Measurements from ENCODE around the gene NR1H4. TPM values are rescaled to one million over a fixed set of nuclear protein-coding genes. Genes with fewer than 3 reads are reported as not detected.
"Not testable (repeated sequence)": the region's sequence is repeated elsewhere in the genome, so short reads cannot be mapped to it uniquely, and the experiment has no call there.

Gene NR1H4
- total RNA-seq, 2 donors from 2014 or later: not detected

DNA sequence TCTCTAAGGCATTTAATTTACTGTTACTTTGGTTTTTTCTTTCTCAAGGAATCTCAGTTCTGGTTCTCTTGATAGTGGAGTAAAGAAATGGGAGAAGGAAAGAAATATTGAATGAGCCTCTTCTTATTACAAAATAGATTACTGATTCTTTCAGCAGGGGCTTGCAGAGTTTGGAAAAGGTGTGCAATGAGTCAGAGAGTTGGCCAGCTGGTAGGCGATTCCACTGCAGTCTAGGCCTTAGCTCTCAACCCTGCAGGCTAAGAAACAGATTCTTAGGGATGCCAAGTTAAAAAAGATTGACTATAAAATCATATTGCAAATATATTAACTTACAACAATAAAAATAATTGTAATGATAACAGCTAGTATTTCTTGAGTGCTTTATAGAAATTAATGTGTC, 25.8 kb downstream of the NR1H4 start:
- DNase-seq (ENCODE audit: low spot score): no peak
- no peak overlapping the region for H3K27ac ChIP-seq
- no peak overlapping the region for H3K4me3 ChIP-seq
- no peaks in the 10 kb centered on the region for H3K27me3 ChIP-seq (replicated peaks; ENCODE audit: insufficient read depth)
- intact Hi-C loops (cut with DNase I): no loop called here
- H3K4me1 ChIP-seq (replicated peaks): no peaks in the 10 kb centered on the region
- H3K9me3 ChIP-seq: no peaks in the 10 kb centered on the region
- H3K36me3 ChIP-seq: no peaks in the 10 kb centered on the region
- 56% methylated on average over 1 of the region's 1 CpG for WGBS
- TF ChIP-seq POLR2AphosphoS5 (IDR thresholded peaks at IDR 0.05) (no peak), POLR2A (IDR thresholded peaks at IDR 0.05) (no peak)
- TF ChIP-seq, protein P1, sequence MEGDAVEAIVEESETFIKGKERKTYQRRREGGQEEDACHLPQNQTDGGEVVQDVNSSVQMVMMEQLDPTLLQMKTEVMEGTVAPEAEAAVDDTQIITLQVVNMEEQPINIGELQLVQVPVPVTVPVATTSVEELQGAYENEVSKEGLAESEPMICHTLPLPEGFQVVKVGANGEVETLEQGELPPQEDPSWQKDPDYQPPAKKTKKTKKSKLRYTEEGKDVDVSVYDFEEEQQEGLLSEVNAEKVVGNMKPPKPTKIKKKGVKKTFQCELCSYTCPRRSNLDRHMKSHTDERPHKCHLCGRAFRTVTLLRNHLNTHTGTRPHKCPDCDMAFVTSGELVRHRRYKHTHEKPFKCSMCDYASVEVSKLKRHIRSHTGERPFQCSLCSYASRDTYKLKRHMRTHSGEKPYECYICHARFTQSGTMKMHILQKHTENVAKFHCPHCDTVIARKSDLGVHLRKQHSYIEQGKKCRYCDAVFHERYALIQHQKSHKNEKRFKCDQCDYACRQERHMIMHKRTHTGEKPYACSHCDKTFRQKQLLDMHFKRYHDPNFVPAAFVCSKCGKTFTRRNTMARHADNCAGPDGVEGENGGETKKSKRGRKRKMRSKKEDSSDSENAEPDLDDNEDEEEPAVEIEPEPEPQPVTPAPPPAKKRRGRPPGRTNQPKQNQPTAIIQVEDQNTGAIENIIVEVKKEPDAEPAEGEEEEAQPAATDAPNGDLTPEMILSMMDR (IDR thresholded peaks at IDR 0.05): no peak

DNA sequence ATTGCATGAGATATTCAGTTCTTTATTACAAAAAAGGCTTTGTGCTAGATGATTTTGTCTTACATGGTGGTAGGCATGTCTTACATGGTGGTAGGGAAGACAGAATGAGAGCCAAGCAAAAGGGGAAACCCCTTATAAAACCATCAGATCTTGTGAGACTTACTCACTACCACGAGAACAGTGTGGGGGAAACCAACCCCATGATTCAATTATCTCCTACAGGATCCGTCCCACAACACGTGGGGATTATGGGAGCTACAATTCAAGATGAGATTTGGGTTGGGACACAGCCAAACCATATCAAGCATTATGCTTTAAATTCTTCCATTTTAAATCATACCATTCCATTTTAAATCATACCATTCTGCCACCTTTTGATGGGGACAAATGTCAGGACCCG, 29.1 kb downstream of the NR1H4 start:
- intact Hi-C loops (cut with DNase I); H3K36me3 ChIP-seq; H3K4me3 ChIP-seq; H3K27ac ChIP-seq; H3K27me3 ChIP-seq (replicated peaks; ENCODE audit: insufficient read depth); H3K4me1 ChIP-seq (replicated peaks); H3K9me3 ChIP-seq; DNase-seq (ENCODE audit: low spot score): not testable (repeated sequence)
- 65% methylated on average over 4 of the region's 4 CpGs for WGBS

DNA sequence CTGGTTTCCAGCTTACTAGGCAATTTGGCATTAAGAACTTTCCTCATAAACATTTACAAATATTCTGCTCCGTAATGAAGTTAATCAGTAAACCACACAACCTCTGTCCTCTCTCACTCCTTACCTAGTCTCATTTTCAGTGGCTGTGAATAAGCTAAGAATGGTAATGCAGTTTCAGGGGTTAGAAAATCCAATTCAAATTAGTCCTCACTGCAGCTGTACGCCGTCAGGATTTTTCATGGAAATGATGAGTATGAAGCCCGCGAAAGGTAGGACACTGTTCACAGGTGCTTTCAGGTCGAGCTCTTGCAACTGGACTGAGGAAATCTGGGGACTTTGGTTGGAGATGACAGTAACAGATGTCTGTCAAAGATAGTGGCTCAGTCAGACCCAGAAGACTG, 29.6 kb downstream of the NR1H4 start:
- no peak for DNase-seq (ENCODE audit: low spot score)
- no peak overlapping the region for H3K27ac ChIP-seq
- no peak overlapping the region for H3K4me3 ChIP-seq
- 70% methylated on average over 6 of the region's 6 CpGs for WGBS
- intact Hi-C loops (cut with DNase I): no loop called here
- no peaks in the 10 kb centered on the region for H3K27me3 ChIP-seq (replicated peaks; ENCODE audit: insufficient read depth)
- H3K9me3 ChIP-seq: no peaks in the 10 kb centered on the region
- TF ChIP-seq, protein P1 (IDR thresholded peaks at IDR 0.05): no peak
- no peak for TF ChIP-seq POLR2AphosphoS5 (IDR thresholded peaks at IDR 0.05)
- TF ChIP-seq POLR2A (IDR thresholded peaks at IDR 0.05): no peak
- no peaks in the 10 kb centered on the region for H3K4me1 ChIP-seq (replicated peaks)
- no peaks in the 10 kb centered on the region for H3K36me3 ChIP-seq

DNA sequence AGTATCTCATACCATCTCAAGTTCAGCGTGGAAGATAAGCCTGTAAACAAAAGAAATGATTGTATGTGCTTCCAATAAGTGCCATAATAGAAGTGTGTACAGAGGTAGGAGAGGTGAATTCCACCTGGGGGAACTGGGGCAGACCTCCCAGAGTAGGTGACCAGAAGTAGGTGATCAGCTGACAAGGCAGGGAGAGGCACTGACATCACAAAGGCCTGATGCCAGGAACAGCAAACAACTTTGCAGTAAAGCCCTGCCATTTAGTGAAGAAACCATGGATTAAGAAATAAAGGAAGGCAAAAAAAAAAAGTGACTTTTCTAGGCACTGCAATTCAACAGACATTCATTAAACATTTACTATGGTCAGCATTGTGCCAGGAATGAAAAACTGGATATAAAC, 31.1 kb downstream of the NR1H4 start:
- TF ChIP-seq, protein P1 (IDR thresholded peaks at IDR 0.05): no peak
- DNase-seq (ENCODE audit: low spot score): no peak
- Histone ChIP-seq H3K27me3 (replicated peaks; ENCODE audit: insufficient read depth) (no peaks in the 10 kb centered on the region), H3K9me3 (no peaks in the 10 kb centered on the region), H3K36me3 (no peaks in the 10 kb centered on the region), H3K4me1 (replicated peaks) (no peaks in the 10 kb centered on the region), H3K27ac (no peak overlapping the region), H3K4me3 (no peak overlapping the region)
- intact Hi-C loops (cut with DNase I): no loop called here
- WGBS: 33% methylated on average over 1 of the region's 1 CpG

DNA sequence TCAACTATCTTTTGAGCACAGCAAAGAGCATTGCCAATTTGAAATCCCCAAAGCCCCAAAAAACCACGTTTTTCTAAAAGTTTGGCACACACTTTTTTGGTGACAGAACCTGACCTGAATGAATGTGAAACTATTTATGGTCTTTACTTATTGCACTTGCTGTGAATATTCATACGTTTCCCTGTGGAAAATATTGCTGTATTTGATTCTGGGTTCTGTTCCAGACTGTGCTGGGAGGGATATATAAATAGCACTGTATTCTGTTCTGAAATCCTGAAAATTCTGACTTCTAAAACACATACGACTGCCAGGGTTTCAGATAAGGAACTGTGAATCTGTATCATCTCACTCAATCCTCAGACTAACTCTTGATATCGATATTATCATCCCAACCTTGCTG, 35.1 kb downstream of the NR1H4 start:
- H3K4me3 ChIP-seq: no peak overlapping the region
- H3K4me1 ChIP-seq (replicated peaks): no peaks in the 10 kb centered on the region
- intact Hi-C loops (cut with DNase I): no loop called here
- TF ChIP-seq, protein P1 (IDR thresholded peaks at IDR 0.05): no peak
- TF ChIP-seq POLR2A (IDR thresholded peaks at IDR 0.05): no peak
- no peak for TF ChIP-seq POLR2AphosphoS5 (IDR thresholded peaks at IDR 0.05)
- WGBS: 57% methylated on average over 4 of the region's 4 CpGs
- H3K27ac ChIP-seq: no peak overlapping the region
- no peaks in the 10 kb centered on the region for H3K9me3 ChIP-seq
- no peak for DNase-seq (ENCODE audit: low spot score)
- H3K36me3 ChIP-seq: no peaks in the 10 kb centered on the region
- H3K27me3 ChIP-seq (replicated peaks; ENCODE audit: insufficient read depth): no peaks in the 10 kb centered on the region

Measured in prostate gland (tissue), 2 donors.